ENCODE results near the gene FAM184A. TPM values are rescaled to one million over a fixed set of nuclear protein-coding genes. Genes with fewer than 3 reads are reported as not detected.

The FAM184A gene
- polyA plus RNA-seq, 1 experiment, result 0.02 TPM

- no peak for TF ChIP-seq CTCF (IDR thresholded peaks at IDR 0.05; ENCODE audit: low read depth, low read length)
Measured at GRCh38 chr6:118934461-118935330, 143.8 kb downstream of the FAM184A start, which contains the start of gene MCM9. TSS of gene MCM9 (minus strand) at chr6:118935159. CDS start at chr6:118931723, 3,436 bp downstream.

GRCh38 chr6:118933855-118934460 lies 144.5 kb downstream of the FAM184A start:
- Histone ChIP-seq H3K27ac (ENCODE audit: low read depth, low read length) (no peak overlapping the region), H3K27me3 (ENCODE audit: control insufficient read depth, insufficient read depth, low read length) (no peaks in the 10 kb centered on the region), H3K4me3 (ENCODE audit: low read depth, low read length) (peak overlapping the region; percentile 83), H3K9me3 (ENCODE audit: control insufficient read depth, insufficient read depth, low read length) (no peaks in the 10 kb centered on the region)
- ChIA-PET CTCF (interaction anchor here (1.1 kb wide), 1 partner anchor 195 kb away, joined by 3 read pairs; no protein-coding TSS in a partner anchor), POLR2A (interaction anchor here (1.0 kb wide), 1 partner anchor 37 kb away, joined by 5 read pairs; no protein-coding TSS in a partner anchor)
- no peak for TF ChIP-seq CTCF (IDR thresholded peaks at IDR 0.05; ENCODE audit: low read depth, low read length)
- DNase-seq (ENCODE audit: low read depth, low spot score), result no peak

More at GRCh38 chr6:118934461-118935330, 143.8 kb downstream of the FAM184A start, which contains the start of gene MCM9:
- CTCF ChIA-PET, result interaction anchor here (1.1 kb wide), 2 partner anchors 38 to 195 kb away, joined by 3 read pairs; no protein-coding TSS in a partner anchor
- POLR2A ChIA-PET, result interaction anchor here (1.0 kb wide), 1 partner anchor 38 kb away, joined by 5 read pairs; no protein-coding TSS in a partner anchor
- Histone ChIP-seq H3K4me3 (ENCODE audit: low read depth, low read length) (peak within 1 kb of the TSS; percentile 83), H3K27me3 (ENCODE audit: control insufficient read depth, insufficient read depth, low read length) (no peaks in the 10 kb centered on the region), H3K9me3 (ENCODE audit: control insufficient read depth, insufficient read depth, low read length) (no peaks in the 10 kb centered on the region), H3K27ac (ENCODE audit: low read depth, low read length) (peak within 1 kb of the TSS; percentile 70)
- peak; percentile 46 for DNase-seq (ENCODE audit: low read depth, low spot score)

- H3K27ac ChIP-seq (ENCODE audit: low read depth, low read length), result no peak overlapping the region
- no peak overlapping the region for H3K4me3 ChIP-seq (ENCODE audit: low read depth, low read length)
- no peaks in the 10 kb centered on the region for H3K9me3 ChIP-seq (ENCODE audit: control insufficient read depth, insufficient read depth, low read length)
- no peak for TF ChIP-seq CTCF (IDR thresholded peaks at IDR 0.05; ENCODE audit: low read depth, low read length)
- DNase-seq (ENCODE audit: low read depth, low spot score), result no peak
- CTCF ChIA-PET, result no interaction called here
- POLR2A ChIA-PET, result no interaction called here
- H3K27me3 ChIP-seq (ENCODE audit: control insufficient read depth, insufficient read depth, low read length), result no peaks in the 10 kb centered on the region
Measured at GRCh38 chr6:118932421-118932820, 146.0 kb downstream of the FAM184A start.

GRCh38 chr6:118931436-118931835 lies 147.0 kb downstream of the FAM184A start:
- TF ChIP-seq CTCF (IDR thresholded peaks at IDR 0.05; ENCODE audit: low read depth, low read length), result no peak
- no peaks in the 10 kb centered on the region for H3K27me3 ChIP-seq (ENCODE audit: control insufficient read depth, insufficient read depth, low read length)
- H3K9me3 ChIP-seq (ENCODE audit: control insufficient read depth, insufficient read depth, low read length), result no peaks in the 10 kb centered on the region
- H3K4me3 ChIP-seq (ENCODE audit: low read depth, low read length), result no peak overlapping the region
- POLR2A ChIA-PET, result no interaction called here
- no peak overlapping the region for H3K27ac ChIP-seq (ENCODE audit: low read depth, low read length)
- no peak for DNase-seq (ENCODE audit: low read depth, low spot score)
- CTCF ChIA-PET, result no interaction called here

GRCh38 chr6:118930680-118931079 lies 147.8 kb downstream of the FAM184A start:
- TF ChIP-seq CTCF (IDR thresholded peaks at IDR 0.05; ENCODE audit: low read depth, low read length), result peak; percentile 32; the same call in 1 of the 2 replicates
- Histone ChIP-seq H3K27me3 (ENCODE audit: control insufficient read depth, insufficient read depth, low read length) (no peaks in the 10 kb centered on the region), H3K27ac (ENCODE audit: low read depth, low read length) (no peak overlapping the region), H3K9me3 (ENCODE audit: control insufficient read depth, insufficient read depth, low read length) (no peaks in the 10 kb centered on the region), H3K4me3 (ENCODE audit: low read depth, low read length) (no peak overlapping the region)
- ChIA-PET CTCF (no interaction called here), POLR2A (no interaction called here)
- no peak for DNase-seq (ENCODE audit: low read depth, low spot score)
